D721Med (cell line): ENCODE data around the gene KATNBL1.
"Not testable (repeated sequence)": the region's sequence is repeated elsewhere in the genome, so short reads cannot be mapped to it uniquely, and the experiment has no call there.

Source experiments
- DNase-seq: peaks from one replicate; pipeline ENCODE4 v3.0.0; 2011; ENCODE audit warnings: low spot score; ENCODE audit not compliant: insufficient read length
- FAIRE-seq: peaks from 2 replicates; lab custom pipeline; 2011; peaks lifted over from hg19 to GRCh38; lab: Jason Lieb, UNC
- CTCF ChIP-seq: IDR thresholded peaks from 2 replicates; pipeline ENCODE4 v1.5.1; 2012; ENCODE audit warnings: mild to moderate bottlenecking, control low read depth; ENCODE audit not compliant: insufficient read depth; ENCODE audit errors: missing control alignments

KATNBL1 gene

DNA sequence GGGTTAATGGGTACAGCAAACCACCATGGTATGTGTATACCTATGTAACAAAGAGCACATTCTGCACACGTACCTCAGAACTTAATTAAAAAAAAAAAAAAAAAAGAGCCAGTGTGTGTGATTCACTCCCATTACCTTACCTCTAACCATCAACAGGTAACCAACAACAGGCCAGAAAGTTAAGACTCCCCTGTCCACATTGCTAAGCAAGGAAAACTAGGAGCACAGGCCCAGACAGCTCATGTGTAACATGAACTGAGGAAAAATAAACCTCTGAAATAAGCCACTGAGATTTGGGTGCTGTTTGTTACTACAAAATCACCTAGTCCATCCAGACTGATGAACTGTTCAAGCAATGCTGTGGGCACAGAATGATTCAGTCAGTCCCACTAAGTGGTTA, 6.0 kb downstream of the KATNBL1 start:
- FAIRE-seq (no peak), DNase-seq (no peak)
- TF ChIP-seq CTCF: no peak

DNA sequence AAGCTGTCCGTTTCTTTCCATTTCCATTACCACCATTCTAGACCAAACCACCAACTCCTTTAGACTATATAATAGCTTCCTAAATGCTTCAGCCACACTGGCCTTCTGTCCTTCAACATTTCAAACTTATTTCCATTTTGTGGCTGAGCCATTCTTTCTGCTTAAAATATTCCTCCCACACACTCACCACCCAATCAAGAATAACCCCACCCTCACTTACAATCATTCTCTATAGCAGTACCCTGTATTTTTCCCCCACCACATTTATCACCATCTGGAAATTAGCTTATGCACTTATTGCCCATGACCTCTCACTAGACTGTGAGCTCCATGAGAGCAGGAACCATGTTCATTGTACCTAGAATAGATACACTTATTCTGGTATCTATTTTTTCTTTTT, 6.6 kb downstream of the KATNBL1 start:
- no peak for TF ChIP-seq CTCF
- no peak for DNase-seq
- FAIRE-seq: no peak

DNA sequence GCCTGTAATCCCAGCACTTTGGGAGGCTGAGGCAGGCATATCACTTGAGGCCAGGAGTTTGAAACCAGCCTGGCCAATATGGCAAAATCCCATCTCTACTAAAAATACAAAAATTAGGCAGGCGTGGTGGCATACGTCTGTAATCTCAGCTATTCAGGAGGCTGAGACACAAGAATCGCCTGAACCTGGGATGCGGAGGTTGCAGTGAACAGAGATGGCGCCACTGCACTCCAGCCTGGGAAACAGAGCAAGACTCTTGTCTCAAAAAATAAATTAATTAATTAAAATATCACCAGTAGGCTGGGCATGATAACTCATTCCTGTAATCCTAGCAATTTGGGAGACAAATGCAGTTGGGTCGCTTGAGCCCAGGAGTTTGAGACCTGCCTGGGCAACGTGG, 16.6 kb downstream of the KATNBL1 start:
- not testable (repeated sequence) for DNase-seq, FAIRE-seq

DNA sequence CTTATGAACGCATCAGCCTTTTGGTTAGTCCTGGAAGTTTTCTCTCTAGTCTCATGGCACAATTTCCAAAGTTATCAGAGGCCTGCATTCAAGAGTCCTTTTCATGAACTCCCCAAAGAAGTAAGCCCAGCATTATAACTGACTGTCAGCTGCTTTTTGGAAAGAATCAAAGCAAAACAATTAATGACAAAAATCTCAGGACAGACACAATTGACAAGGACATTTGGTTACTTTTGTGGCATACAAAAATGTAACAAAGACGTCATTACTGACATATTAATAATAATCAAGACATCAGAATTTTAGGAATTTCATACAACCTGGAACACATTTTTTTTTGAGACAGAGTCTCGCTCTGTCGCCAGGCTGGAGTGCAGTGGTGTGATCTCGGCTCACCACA, 21.2 kb downstream of the KATNBL1 start:
- no peak for FAIRE-seq
- TF ChIP-seq CTCF: no peak
- DNase-seq: no peak

DNA sequence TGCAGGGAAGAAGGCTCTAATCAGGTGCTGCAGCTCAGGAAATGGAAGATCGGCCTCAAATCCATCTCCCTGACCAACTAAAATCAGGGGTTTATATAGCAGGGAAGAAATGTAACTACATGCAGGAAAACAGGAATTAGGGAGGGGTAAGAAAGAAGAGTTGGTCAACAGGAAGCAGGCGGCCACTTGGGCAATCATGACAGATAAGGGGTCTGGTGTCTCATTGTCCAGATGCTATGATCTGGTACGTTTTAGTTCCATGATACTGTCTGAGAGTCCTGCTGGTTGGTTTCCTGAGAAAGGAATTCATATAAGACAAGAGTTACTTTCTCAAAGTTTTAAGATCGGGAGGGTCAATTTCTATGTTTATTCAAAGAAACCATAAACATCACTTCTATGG, 24.2 kb downstream of the KATNBL1 start:
- FAIRE-seq: no peak
- TF ChIP-seq CTCF: no peak

DNA sequence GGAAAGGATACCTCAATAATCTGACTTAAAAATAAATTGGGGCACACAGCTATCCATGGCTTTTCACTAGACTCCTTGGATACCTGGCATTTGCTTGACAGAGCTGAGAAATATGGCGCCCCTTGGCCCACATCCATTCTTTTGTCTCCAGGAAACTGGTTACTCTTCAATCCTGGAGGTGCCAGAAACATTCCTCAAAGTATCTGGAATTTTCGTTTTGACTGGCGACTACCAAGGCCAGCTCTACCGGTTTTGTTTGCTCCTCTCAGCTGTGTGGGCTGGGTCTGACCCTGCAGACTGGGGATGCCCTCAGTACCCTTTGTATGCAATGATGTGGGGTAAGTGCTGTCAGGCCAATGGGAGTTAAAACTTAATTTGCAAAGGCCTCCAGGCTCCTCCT, 27.0 kb downstream of the KATNBL1 start:
- DNase-seq (no peak), FAIRE-seq (no peak)
- TF ChIP-seq CTCF: no peak

More for the DNA sequence above, 24.2 kb downstream of the KATNBL1 start:
- no peak for DNase-seq

GRCh38 chr15:34179234-34179633, 30.7 kb downstream of the KATNBL1 start:
- no peak for TF ChIP-seq CTCF
- FAIRE-seq: no peak

GRCh38 chr15:34165987-34166573, 43.8 kb downstream of the KATNBL1 start:
- FAIRE-seq, DNase-seq: not testable (repeated sequence)

More at GRCh38 chr15:34179234-34179633, 30.7 kb downstream of the KATNBL1 start:
- no peak for DNase-seq
